Effector memory CD8-positive, alpha-beta T cell (primary cell): Measurements from ENCODE around the gene LZTS3.
A peak's percentile ranks its signal among the peaks of the same experiment; 100 is the strongest.
"Not testable (repeated sequence)": the region's sequence is repeated elsewhere in the genome, so short reads cannot be mapped to it uniquely, and the experiment has no call there.

Experiments
- ATAC-seq: fragments of 150-1000 bp; cut with Tn5 transposase; replicated peaks from 2 replicates; pipeline ENCODE4 v1.10.0; 2021; ENCODE audit warnings: mild to moderate bottlenecking, moderate library complexity
- DNase-seq, 3 experiments: peaks; one replicate each; pipeline ENCODE4 v3.0.0; 2021
- H3K27ac Mint-ChIP-seq, 2 donors: one replicate each; pipeline ENCODE4 v1.8.0; 2022; ENCODE audit warnings: mild to moderate bottlenecking in 2 of 2, mixed read lengths in 2 of 2, moderate library complexity in 2 of 2
- H3K27me3 Mint-ChIP-seq, 2 donors: one replicate each; pipeline ENCODE4 v1.8.0; 2022; ENCODE audit warnings: mixed read lengths in 2 of 2
- H3K36me3 Mint-ChIP-seq: one replicate; pipeline ENCODE4 v1.8.0; 2022; ENCODE audit warnings: mild to moderate bottlenecking, moderate library complexity, mixed read lengths; ENCODE audit not compliant: insufficient read depth
- H3K4me1 Mint-ChIP-seq, 2 donors: one replicate each; pipeline ENCODE4 v1.8.0; 2022; ENCODE audit warnings: low read depth in 2 of 2, mixed read lengths in 2 of 2
- H3K4me3 Mint-ChIP-seq, 2 donors: one replicate each; pipeline ENCODE4 v1.8.0; 2022; ENCODE audit warnings: mild to moderate bottlenecking in 2 of 2, mixed read lengths in 2 of 2, moderate library complexity in 2 of 2
- H3K9me3 Mint-ChIP-seq, 2 donors: one replicate each; pipeline ENCODE4 v1.8.0; 2022; ENCODE audit warnings: mixed read lengths in 2 of 2

Gene LZTS3

DNA sequence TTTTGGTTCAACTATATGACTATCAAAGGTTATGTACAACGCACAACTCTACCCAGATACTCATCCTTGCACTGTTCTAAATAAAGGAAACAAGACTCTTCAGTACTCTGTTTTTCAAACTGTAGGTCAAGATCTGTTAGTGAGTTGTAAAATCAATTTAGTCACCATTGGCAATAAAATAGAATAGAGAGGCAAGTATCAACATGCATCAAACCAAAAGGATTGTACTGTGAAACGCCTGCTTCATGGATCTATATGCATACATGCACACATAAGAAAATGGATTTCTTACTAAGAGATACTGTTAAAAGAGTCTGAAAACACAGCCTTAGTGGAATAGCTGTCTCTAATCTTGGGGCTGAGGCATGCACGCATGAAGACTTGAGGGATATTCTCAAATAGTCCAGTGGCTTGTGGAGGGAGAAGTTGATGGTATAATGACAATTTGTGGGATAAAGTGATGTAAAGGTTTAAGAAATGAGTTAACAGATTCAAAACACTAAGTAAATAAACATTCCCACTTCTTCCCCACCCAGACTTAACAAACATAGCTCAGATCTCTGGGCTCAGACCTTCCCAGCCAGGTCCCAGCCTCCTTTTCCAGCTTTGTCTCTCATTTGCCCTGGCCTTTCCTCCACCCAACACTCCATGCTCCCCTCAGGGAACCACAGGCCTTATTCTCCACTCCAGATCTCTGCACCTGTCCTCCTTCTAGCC lies 10.7 kb upstream of the LZTS3 start:
- no peaks in the 10 kb centered on the region for H3K27me3 Mint-ChIP-seq
- DNase-seq, result no peak
- no peaks in the 10 kb centered on the region for H3K4me1 Mint-ChIP-seq
- no peak overlapping the region for H3K4me3 Mint-ChIP-seq
- H3K9me3 Mint-ChIP-seq, result no peaks in the 10 kb centered on the region
- peak overlapping the region in 1 of 2 donors; percentile 16 for H3K27ac Mint-ChIP-seq
- H3K36me3 Mint-ChIP-seq, result peaks cover 13% of the 10 kb centered on the region
- no peak for ATAC-seq

DNA sequence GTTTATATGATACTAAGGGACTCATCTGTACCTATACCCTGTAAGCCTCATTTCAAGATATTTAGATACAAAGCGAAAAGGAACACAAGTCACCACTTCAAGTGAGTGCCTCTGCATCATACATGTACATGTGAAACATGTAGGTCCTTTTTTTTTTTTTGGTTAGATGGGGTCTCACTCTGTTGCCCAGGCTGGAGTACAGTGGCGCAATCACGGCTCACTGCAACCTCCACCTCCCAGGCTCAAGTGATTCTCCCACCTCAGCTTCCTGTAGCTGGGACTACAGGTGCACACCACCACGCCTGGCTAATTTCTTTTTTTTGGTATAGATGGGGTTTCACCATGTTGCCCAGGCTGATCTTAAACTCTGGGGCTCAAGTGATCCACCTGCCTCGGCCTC lies 9.1 kb upstream of the LZTS3 start:
- not testable (repeated sequence) for H3K9me3 Mint-ChIP-seq, ATAC-seq, H3K4me1 Mint-ChIP-seq, H3K27ac Mint-ChIP-seq, DNase-seq, H3K4me3 Mint-ChIP-seq, H3K27me3 Mint-ChIP-seq
- H3K36me3 Mint-ChIP-seq, result peaks cover 13% of the 10 kb centered on the region

DNA sequence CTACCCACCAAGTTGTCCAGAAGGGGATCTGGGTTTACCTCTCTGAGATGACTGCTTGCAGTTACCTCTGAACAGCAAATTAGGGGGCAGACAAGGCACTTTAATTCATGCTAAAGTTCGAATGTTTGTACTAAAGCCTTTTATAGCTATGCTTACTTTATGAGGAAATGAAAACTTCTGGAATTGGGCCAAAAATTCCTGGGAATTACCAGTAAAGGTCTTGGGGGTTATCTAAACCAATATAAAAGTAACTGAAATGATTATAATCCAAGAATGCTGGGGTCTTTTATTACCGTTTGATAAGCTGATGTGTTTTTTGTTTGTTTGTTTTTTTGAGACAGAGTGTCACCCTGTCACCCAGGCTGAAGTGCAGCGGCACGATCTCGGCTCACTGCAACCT lies 7.9 kb upstream of the LZTS3 start:
- H3K9me3 Mint-ChIP-seq, result no peaks in the 10 kb centered on the region
- ATAC-seq (no peak), DNase-seq (no peak)
- H3K4me1 Mint-ChIP-seq, result no peaks in the 10 kb centered on the region
- H3K27me3 Mint-ChIP-seq, result no peaks in the 10 kb centered on the region
- no peak overlapping the region for H3K4me3 Mint-ChIP-seq
- H3K36me3 Mint-ChIP-seq, result peaks cover 7% of the 10 kb centered on the region
- no peak overlapping the region for H3K27ac Mint-ChIP-seq

DNA sequence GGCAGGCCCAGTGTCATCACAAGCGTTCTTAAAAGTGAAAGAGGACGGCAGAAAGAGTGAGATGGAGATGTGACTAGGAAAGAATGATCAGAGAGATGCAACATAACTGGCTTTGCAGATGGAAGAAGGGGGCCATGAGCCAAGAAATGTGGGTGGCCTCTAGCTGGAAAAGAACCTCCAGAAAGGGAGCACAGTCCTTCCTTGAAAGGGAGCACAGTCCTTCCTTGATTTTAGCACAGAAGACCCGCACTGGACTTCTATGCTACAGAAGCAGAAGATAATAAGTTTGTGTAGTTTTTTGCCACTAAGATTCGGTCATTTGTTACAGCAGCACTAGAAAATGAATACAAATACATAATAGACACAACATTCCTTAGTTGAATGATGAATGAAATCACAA lies 7.0 kb upstream of the LZTS3 start:
- Mint-ChIP-seq H3K36me3 (peaks cover 7% of the 10 kb centered on the region), H3K9me3 (no peaks in the 10 kb centered on the region), H3K27me3 (peaks cover 0 to 5% of the 10 kb centered on the region in 2 donors), H3K4me3 (no peak overlapping the region), H3K4me1 (no peaks in the 10 kb centered on the region), H3K27ac (no peak overlapping the region)
- no peak for ATAC-seq
- DNase-seq, result no peak

DNA sequence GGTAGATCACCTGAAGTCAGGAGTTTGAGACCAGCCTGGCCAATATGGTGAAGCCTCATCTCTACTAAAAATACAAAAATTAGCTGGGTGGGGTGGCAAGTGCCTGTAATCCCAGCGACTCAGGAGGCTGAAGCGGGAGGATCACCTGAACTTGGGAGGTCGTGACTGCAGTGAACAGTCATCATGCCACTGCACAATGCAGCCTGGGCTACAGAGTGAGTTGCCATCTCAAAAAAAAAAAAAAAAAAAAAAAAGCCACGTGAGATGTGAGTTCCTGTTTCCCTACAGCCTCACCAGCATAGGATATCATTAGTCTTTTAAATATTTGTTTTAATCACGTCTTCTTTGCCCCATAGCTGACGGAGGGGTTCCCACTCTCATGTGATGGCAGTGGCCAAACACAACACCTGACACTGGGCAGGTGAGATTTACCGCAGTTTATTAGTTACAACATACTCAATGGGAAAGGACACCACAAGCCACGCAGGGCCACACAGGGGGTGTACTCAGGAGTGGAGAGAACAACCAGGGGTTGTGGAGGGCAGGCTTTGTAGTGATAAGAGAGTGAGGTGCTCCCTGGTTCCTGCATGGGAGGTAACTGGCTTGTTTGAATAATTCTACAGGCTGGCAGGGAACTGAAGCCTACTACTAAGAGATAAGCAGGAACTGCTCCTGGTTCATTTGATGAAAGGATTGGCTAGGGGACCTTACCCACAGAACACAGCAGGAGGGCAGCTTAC lies 4.6 kb upstream of the LZTS3 start:
- no peak for ATAC-seq
- H3K4me1 Mint-ChIP-seq, result peaks cover 3% of the 10 kb centered on the region in 2 donors
- H3K36me3 Mint-ChIP-seq, result peaks cover 11% of the 10 kb centered on the region
- no peak overlapping the region for H3K4me3 Mint-ChIP-seq
- H3K27me3 Mint-ChIP-seq, result peaks cover 0 to 16% of the 10 kb centered on the region in 2 donors
- no peak overlapping the region for H3K27ac Mint-ChIP-seq
- no peaks in the 10 kb centered on the region for H3K9me3 Mint-ChIP-seq
- DNase-seq, result no peak

DNA sequence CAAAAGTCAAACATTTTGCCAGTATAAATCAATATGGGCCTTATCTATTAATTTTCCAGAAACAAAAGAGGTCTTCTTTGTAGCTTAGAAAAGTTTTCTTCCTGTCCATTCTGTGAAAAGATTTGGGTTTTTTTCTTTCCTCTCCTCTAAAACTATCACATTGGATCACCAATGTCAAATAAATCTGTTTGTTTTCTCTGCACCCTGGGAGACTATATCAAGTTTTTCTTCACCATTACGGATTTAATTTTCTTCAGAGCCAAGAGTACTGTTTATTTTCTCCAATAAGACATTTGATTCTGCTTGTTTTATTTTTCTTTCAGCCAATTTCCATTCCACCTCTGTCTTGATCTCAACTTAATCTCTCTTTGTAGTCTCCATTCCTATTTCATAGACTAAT lies 1.9 kb upstream of the LZTS3 start:
- Mint-ChIP-seq H3K27me3 (peaks cover 8 to 34% of the 10 kb centered on the region in 2 donors), H3K36me3 (peaks cover 15% of the 10 kb centered on the region), H3K9me3 (no peaks in the 10 kb centered on the region), H3K27ac (peak overlapping the region in 1 of 2 donors; percentile 19), H3K4me1 (peaks cover 7% of the 10 kb centered on the region in 2 donors), H3K4me3 (peak overlapping the region in 1 of 2 donors; percentile 86)
- no peak for ATAC-seq
- DNase-seq, result no peak

DNA sequence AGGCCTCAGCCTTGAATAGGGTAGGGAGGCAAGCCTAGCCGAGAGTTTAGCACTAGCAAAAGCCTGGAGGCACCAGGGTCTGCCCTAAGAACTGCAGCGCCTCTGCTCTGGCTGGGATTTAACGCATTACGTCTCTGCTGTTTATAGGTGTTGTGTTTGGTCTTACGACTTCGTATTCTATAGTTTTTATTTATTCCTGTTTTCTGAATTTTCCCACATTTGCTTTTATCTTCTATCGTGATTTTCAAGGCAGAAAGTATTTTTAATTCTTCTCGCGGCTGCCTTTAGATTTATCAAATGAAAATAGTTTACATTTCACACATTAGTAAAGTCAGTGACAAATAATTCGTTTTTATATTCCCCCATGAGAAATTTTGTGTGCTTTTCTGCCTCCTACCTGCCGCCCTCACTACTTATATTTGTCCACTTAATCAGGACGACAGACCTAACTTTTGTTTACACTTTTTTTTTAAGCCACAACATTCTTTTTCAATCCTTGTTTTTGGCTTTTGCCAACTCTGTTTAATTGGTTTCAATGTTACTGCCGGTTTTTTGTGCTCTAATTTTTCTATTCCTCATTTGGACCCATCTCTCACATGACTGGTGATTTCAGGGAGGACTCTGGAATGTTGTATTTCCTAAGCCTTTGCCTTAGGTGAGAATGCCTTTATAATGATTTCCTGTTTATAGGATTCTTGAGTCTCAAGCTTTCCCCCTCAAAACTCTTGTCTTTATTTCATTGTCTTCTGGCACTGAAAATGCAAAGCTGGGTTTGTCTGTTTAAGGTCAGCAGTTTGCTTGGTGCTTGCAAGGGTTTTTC lies 1.3 kb upstream of the LZTS3 start:
- DNase-seq (no peak), ATAC-seq (no peak)
- Mint-ChIP-seq H3K36me3 (peaks cover 15% of the 10 kb centered on the region), H3K4me3 (peak overlapping the region; percentile 86), H3K27ac (no peak overlapping the region), H3K4me1 (peaks cover 7% of the 10 kb centered on the region in 2 donors), H3K27me3 (peaks cover 8 to 40% of the 10 kb centered on the region in 2 donors), H3K9me3 (no peaks in the 10 kb centered on the region)

DNA sequence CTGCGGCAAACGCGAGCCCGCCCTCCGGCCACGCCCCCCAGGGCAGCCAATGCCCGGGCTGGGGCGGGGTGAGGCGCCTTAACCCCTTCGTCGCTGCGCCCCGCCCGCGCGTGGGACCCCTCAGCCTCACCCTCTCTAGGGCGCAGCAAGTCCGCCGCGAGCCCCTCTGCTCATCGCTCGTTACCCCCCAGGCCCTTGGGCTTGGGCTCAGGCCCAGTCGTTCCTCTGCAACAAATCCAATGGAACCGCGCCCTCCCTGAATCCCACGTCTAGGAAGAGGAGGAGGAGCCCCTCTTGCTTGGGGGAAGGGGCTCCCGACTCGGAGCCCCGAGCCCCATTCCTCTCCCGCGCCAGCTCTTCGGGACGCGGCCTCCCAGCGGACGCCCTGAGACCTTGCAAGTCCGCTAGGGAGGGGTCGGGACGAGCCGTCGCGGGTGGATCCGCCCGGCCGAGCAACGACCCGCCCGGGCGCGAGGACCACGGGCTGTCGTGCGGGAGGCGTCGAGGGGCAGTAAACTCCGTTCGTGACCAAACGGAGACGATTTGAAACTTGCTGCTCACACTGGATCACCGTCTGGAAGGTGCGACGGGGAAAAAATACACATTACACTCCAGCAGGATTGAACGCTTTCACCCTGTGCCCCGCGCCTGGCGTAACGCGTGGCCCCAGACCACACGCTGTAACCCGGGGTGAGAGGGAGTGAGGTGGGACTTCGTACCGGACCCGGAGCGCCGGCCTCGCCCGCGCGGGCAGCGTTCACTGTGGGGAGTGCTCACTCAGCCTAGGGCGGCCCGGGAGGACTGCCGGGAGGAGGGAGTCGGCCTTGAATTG lies 477 bp upstream of the LZTS3 start:
- H3K36me3 Mint-ChIP-seq, result peaks cover 16% of the 10 kb centered on the region
- H3K4me1 Mint-ChIP-seq, result peaks cover 7% of the 10 kb centered on the region in 2 donors
- ATAC-seq (peak; percentile 11), DNase-seq (peak; percentile 84 to 88 (median 86))
- no peaks in the 10 kb centered on the region for H3K9me3 Mint-ChIP-seq
- peak overlapping the region; percentile 86 for H3K4me3 Mint-ChIP-seq
- peak overlapping the region; percentile 67 to 89 for H3K27ac Mint-ChIP-seq
- peaks cover 14 to 48% of the 10 kb centered on the region in 2 donors for H3K27me3 Mint-ChIP-seq

DNA sequence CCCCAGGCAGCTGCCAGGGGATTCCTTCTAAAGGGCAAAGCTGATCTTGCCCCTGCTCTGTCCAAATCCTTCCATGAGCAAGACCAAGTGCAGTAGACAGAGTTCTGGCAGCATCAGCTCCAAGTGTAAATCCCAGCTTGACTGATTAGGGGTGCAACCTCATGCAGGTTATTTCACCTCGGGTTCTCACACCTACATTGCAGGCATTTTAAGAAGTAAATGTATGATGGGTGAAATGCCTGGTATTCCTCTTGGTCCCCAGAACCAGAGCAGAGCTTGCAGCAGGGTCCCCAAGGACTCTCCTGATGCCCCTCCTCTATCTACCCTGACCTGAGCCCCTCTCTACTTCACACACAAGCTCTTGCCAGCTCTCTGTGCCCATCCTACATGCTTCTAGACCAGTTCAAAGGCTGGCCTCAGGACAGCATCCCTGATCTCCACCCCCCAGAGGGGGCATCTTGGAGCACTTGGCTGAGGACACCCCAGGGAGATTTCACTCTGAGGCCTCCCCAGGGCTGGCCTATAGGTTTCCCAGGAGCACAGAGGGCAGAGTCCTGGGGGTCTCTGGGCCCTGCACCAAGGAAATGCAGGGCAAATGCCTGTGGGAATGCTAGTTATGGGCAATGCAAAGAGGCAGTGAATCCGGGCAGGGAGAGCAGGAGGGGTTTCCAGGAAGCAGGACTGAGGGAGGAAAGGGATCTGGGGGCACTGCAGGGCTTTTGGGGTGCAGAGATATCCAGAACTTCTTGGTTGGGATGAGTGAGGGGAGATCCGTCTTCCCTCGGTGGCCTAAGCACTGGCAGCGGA lies 1.0 kb downstream of the LZTS3 start:
- peaks cover 22% of the 10 kb centered on the region for H3K36me3 Mint-ChIP-seq
- DNase-seq (no peak), ATAC-seq (no peak)
- H3K4me1 Mint-ChIP-seq, result peaks cover 7 to 11% of the 10 kb centered on the region in 2 donors
- H3K9me3 Mint-ChIP-seq, result no peaks in the 10 kb centered on the region
- H3K27me3 Mint-ChIP-seq, result peaks cover 20 to 61% of the 10 kb centered on the region in 2 donors
- H3K4me3 Mint-ChIP-seq, result peak overlapping the region; percentile 86
- H3K27ac Mint-ChIP-seq, result peak overlapping the region; percentile 67 to 89

DNA sequence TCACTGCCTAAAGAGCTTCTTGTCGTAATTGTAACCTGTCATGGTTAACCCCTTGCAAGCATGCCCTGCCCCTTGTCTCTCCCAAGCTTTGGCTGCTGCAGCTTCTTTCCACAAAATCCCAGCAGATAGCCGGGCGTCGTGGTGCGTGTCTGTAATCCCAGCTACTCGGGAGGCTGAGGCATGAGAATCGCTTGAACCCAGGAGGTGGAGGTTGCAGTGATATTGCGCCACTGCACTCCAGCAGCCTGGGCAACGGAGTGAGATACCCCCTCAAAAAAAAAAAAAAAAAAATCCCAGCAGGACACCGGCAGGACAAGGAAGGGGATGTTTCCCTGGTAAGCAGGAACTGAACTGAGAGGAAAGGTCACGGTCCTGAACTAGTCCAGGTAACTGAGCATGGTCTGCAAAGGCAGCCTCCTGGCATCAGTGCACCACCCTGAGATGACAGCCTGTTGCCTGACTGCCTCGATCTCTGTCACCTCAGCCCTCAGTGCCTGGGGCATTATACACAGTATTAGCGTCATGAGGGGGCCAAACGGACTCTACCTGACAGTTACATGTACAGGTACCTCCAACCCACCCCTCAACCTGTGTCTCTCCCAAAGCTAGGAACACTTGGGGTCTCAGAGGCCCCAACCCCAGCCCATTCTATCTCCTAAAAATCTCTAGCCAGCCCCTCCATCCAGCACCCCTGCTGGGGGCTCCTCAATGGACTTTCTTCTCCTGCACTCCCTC lies 1.8 kb downstream of the LZTS3 start:
- Mint-ChIP-seq H3K9me3 (no peaks in the 10 kb centered on the region), H3K36me3 (peaks cover 22% of the 10 kb centered on the region), H3K4me3 (peak overlapping the region; percentile 86), H3K27ac (no peak overlapping the region), H3K27me3 (peaks cover 20 to 66% of the 10 kb centered on the region in 2 donors), H3K4me1 (peaks cover 7 to 11% of the 10 kb centered on the region in 2 donors)
- DNase-seq (no peak), ATAC-seq (no peak)

DNA sequence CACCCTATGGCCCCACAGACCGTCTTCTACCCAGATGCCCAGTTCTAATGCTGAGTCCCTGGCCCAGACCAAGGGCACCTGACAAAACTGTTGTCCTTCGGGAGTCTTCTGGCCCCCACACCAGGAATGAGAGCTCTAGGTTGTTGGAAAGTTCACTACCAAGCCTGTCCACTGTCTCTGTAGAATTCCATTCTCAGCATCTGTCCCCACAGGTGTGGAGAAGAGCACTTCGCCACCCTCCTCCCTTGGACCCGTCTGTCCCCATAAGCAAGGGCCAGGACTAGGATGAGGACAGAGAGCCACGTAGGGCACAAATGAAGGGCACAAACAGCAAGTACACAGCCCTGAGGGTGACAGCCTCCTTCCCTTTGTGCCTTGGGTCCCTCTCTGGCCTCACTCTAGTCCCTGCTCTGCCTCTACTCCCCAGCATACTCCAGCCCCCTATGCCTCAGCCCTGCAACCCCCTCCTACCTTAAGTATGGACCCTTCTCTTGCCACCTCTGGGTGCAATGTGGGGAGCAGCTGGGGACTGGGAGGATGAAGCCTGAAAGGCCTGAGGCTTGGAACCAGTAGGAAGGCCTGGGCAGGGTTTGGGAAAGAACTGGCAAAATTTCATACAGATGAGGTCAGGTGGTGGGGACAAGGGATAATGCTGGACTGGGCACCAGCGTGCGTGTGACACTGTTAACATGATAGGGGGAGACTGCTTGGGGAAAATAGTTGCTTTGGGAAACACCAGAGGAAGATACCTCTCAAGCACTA lies 4.3 kb downstream of the LZTS3 start:
- DNase-seq (no peak), ATAC-seq (no peak)
- Mint-ChIP-seq H3K36me3 (peaks cover 22% of the 10 kb centered on the region), H3K27me3 (peaks cover 20 to 50% of the 10 kb centered on the region in 2 donors), H3K4me3 (no peak overlapping the region), H3K9me3 (no peaks in the 10 kb centered on the region), H3K27ac (peak overlapping the region in 1 of 2 donors; percentile 65), H3K4me1 (peaks cover 7 to 11% of the 10 kb centered on the region in 2 donors)
